Esophagus muscularis mucosa (tissue), 4 donors: ENCODE measurements around the gene TPRN. TPM values are rescaled to one million over a fixed set of nuclear protein-coding genes. Genes with fewer than 3 reads are reported as not detected.

ENCODE experiments used
- DNase-seq: peaks from one replicate; pipeline ENCODE4 v3.0.0-alpha.2; 2017; ENCODE audit errors: extremely low spot score
- H3K27ac ChIP-seq, 4 donors: fragments of 200-600 bp; sonication (generic); replicated peaks in 1 of 4; 1 replicate in 3 of 4; 2 replicates in 1 of 4; pipeline ENCODE4 v1.5.1; 2016 to 2019; ENCODE audit warnings: mild to moderate bottlenecking in 1 of 4
- H3K27me3 ChIP-seq, 4 donors: fragments of 200-600 bp; sonication (generic); one replicate each; pipeline versions ENCODE4 v1.5.1 to v1.6.0; 2016 to 2019
- H3K36me3 ChIP-seq, 4 donors: fragments of 200-600 bp; sonication (generic); one replicate each; pipeline ENCODE4 v1.5.1; 2016 to 2019
- H3K4me1 ChIP-seq, 4 donors: fragments of 200-600 bp; sonication (generic); one replicate each; pipeline ENCODE4 v1.5.1; 2016 to 2019
- H3K4me3 ChIP-seq, 4 donors: fragments of 200-600 bp; sonication (generic); 1 replicate in 2 of 4; 2 replicates in 2 of 4; pipeline ENCODE4 v1.5.1; 2016 to 2019; ENCODE audit warnings: mild to moderate bottlenecking in 4 of 4, moderate library complexity in 1 of 4
- H3K9me3 ChIP-seq, 4 donors: fragments of 200-600 bp; sonication (generic); 1 replicate in 3 of 4; 2 replicates in 1 of 4; pipeline ENCODE4 v1.5.1; 2016 to 2019
- CTCF ChIP-seq, 3 experiments: fragments of 200-600 bp in 2 of 3; fragments of 450-650 bp in 1 of 3; sonication (generic) in 2 of 3; IDR thresholded peaks; one replicate each; pipeline ENCODE4 v1.5.1; 2017 to 2019; ENCODE audit warnings: antibody characterized with exemption in 3 of 3, mild to moderate bottlenecking in 2 of 3, moderate library complexity in 1 of 3
- EP300 ChIP-seq: sonication (generic); formaldehyde crosslinking; IDR thresholded peaks from one replicate; pipeline ENCODE4 v1.6.1; 2017; ENCODE audit warnings: antibody characterized with exemption
- POLR2A ChIP-seq: fragments of 450-650 bp; IDR thresholded peaks from one replicate; pipeline ENCODE4 v1.6.1; 2017; ENCODE audit warnings: antibody characterized with exemption, moderate library complexity, mild to moderate bottlenecking, low read depth
- POLR2AphosphoS5 ChIP-seq, 2 donors: sonication (generic); formaldehyde crosslinking; IDR thresholded peaks; one replicate each; pipeline ENCODE4 v1.6.1; 2017; ENCODE audit warnings: antibody characterized with exemption in 2 of 2
- WGBS: methylation state at CpG from one replicate; pipeline ENCODE4 v1.1.5; 2018; 5-methylcytosine and 5-hydroxymethylcytosine counted together
- intact Hi-C: fragments of 100-400 bp; cut with DNase I; formaldehyde crosslinking; loops from one replicate; pipeline ENCODE4 v1.15.1; 2023
- total RNA-seq, 4 donors: library from RNA; depleted of rRNA; stranded (reverse); fragments of >200 nt; gene quantifications; one replicate each; pipeline versions ENCODE4 v1.1.0 to v1.2.1, GENCODE V29; 2016

The TPRN gene
- total RNA-seq, 4 donors from 2014 or later, result 4.1 to 12.6 (median 7.7) TPM

- no peak overlapping the region for H3K4me3 ChIP-seq
- H3K27me3 ChIP-seq, result peaks cover 0 to 72% (median 8%) of the 10 kb centered on the region in 4 donors
- DNase-seq, result no peak
- TF ChIP-seq EP300, result no peak
- TF ChIP-seq CTCF (IDR thresholded peaks at IDR 0.05), result no peak
- no peak for TF ChIP-seq POLR2AphosphoS5 (IDR thresholded peaks at IDR 0.05)
- TF ChIP-seq POLR2A, result no peak
- H3K4me1 ChIP-seq, result no peaks in the 10 kb centered on the region
- no peak overlapping the region for H3K27ac ChIP-seq
- H3K9me3 ChIP-seq, result no peaks in the 10 kb centered on the region
- 39% methylated on average over 12 of the region's 20 CpGs for WGBS
- intact Hi-C loops, result no loop called here
- no peaks in the 10 kb centered on the region for H3K36me3 ChIP-seq
These were observed 50.5 kb downstream of the TPRN start for GRCh38 chr9:137149942-137150616.

GRCh38 chr9:137149363-137149762 is 51.2 kb downstream of the TPRN start:
- intact Hi-C loops, result no loop called here
- no peak for DNase-seq
- Histone ChIP-seq H3K27me3 (peaks cover 0 to 67% (median 8%) of the 10 kb centered on the region in 4 donors), H3K27ac (no peak overlapping the region), H3K36me3 (no peaks in the 10 kb centered on the region), H3K9me3 (no peaks in the 10 kb centered on the region), H3K4me3 (no peak overlapping the region), H3K4me1 (no peaks in the 10 kb centered on the region)
- TF ChIP-seq CTCF (IDR thresholded peaks at IDR 0.05) (no peak), EP300 (no peak), POLR2A (no peak), POLR2AphosphoS5 (IDR thresholded peaks at IDR 0.05) (no peak)
- WGBS, result 84% methylated on average over 5 of the region's 5 CpGs

- DNase-seq, result no peak
- no peaks in the 10 kb centered on the region for H3K4me1 ChIP-seq
- H3K4me3 ChIP-seq, result no peak overlapping the region
- H3K9me3 ChIP-seq, result no peaks in the 10 kb centered on the region
- H3K36me3 ChIP-seq, result no peaks in the 10 kb centered on the region
- intact Hi-C loops, result no loop called here
- TF ChIP-seq CTCF (IDR thresholded peaks at IDR 0.05) (no peak), POLR2A (no peak), POLR2AphosphoS5 (IDR thresholded peaks at IDR 0.05) (no peak), EP300 (no peak)
- H3K27ac ChIP-seq, result no peak overlapping the region
- 82% methylated on average over 17 of the region's 19 CpGs for WGBS
- H3K27me3 ChIP-seq, result peaks cover 0 to 72% (median 9%) of the 10 kb centered on the region in 4 donors
These were observed 51.9 kb downstream of the TPRN start for GRCh38 chr9:137148661-137149060.

GRCh38 chr9:137148242-137148641 is 52.3 kb downstream of the TPRN start:
- Histone ChIP-seq H3K27me3 (peaks cover 0 to 76% (median 9%) of the 10 kb centered on the region in 4 donors), H3K27ac (no peak overlapping the region), H3K4me1 (no peaks in the 10 kb centered on the region), H3K4me3 (no peak overlapping the region), H3K9me3 (no peaks in the 10 kb centered on the region), H3K36me3 (no peaks in the 10 kb centered on the region)
- no CpG with 5 or more reads among the region's 27 CpGs for WGBS
- intact Hi-C loops, result no loop called here
- no peak for DNase-seq
- TF ChIP-seq POLR2A (no peak), EP300 (no peak)

- intact Hi-C loops, result no loop called here
- no peak for DNase-seq
- 27% methylated on average over 5 of the region's 24 CpGs for WGBS
These were observed 52.8 kb downstream of the TPRN start for GRCh38 chr9:137147793-137148160.

More at GRCh38 chr9:137147793-137148160, 52.8 kb downstream of the TPRN start:
- TF ChIP-seq POLR2A (no peak), CTCF (IDR thresholded peaks at IDR 0.05) (no peak), POLR2AphosphoS5 (IDR thresholded peaks at IDR 0.05) (no peak), EP300 (no peak)
- Histone ChIP-seq H3K4me3 (no peak overlapping the region), H3K36me3 (no peaks in the 10 kb centered on the region), H3K9me3 (no peaks in the 10 kb centered on the region), H3K27ac (no peak overlapping the region), H3K27me3 (peaks cover 0 to 80% (median 10%) of the 10 kb centered on the region in 4 donors), H3K4me1 (no peaks in the 10 kb centered on the region)
